Gastrocnemius medialis (tissue), 4 donors: ENCODE measurements around the gene MRPL45.

Source experiments
- POLR2A ChIP-seq, 2 donors: fragments of 450-650 bp; IDR thresholded peaks; one replicate each; pipeline ENCODE4 v1.6.1; 2017; ENCODE audit warnings: antibody characterized with exemption in 2 of 2, mild to moderate bottlenecking in 2 of 2, moderate library complexity in 2 of 2
- TF ChIP-seq, protein P1 (sequence below), 5 experiments: fragments of 450-650 bp in 3 of 5; fragments of 200-600 bp in 2 of 5; sonication (generic) in 2 of 5; IDR thresholded peaks in 4 of 5; conservative IDR thresholded peaks in 1 of 5; 1 replicate in 4 of 5; 2 replicates in 1 of 5; pipeline ENCODE4 v1.5.1; 2016 to 2019; ENCODE audit warnings: antibody characterized with exemption in 5 of 5, mild to moderate bottlenecking in 3 of 5, moderate library complexity in 3 of 5

DNA sequence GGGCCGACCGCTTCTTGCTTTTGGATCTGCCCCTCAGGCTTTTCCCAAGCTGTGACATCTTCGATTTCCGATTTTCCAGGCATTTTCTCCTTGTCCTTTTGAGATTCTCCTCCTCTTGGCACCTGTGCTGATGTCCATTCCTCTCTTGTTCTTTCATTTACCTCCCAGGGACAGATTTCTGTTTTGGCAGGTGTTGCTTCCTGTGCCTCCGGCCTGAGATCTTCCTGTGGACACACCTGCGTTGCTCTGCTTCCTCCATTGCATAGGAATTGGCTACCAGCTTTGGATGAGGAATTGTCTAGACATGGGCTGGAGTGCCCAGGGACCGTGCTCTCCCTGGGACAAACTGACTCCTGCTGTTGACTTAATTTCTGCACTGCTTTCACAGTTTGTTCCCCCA, 31.7 kb downstream of the MRPL45 start:
- TF ChIP-seq, protein P1, sequence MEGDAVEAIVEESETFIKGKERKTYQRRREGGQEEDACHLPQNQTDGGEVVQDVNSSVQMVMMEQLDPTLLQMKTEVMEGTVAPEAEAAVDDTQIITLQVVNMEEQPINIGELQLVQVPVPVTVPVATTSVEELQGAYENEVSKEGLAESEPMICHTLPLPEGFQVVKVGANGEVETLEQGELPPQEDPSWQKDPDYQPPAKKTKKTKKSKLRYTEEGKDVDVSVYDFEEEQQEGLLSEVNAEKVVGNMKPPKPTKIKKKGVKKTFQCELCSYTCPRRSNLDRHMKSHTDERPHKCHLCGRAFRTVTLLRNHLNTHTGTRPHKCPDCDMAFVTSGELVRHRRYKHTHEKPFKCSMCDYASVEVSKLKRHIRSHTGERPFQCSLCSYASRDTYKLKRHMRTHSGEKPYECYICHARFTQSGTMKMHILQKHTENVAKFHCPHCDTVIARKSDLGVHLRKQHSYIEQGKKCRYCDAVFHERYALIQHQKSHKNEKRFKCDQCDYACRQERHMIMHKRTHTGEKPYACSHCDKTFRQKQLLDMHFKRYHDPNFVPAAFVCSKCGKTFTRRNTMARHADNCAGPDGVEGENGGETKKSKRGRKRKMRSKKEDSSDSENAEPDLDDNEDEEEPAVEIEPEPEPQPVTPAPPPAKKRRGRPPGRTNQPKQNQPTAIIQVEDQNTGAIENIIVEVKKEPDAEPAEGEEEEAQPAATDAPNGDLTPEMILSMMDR (IDR thresholded peaks at IDR 0.05 in 4 of 5, conservative IDR thresholded peaks at IDR 0.05 in 1 of 5), result no peak
- TF ChIP-seq POLR2A (IDR thresholded peaks at IDR 0.05), result no peak
